ENCODE data around the gene RMDN2.
A peak's percentile ranks its signal among the peaks of the same experiment; 100 is the strongest.

Gene RMDN2, protein sequence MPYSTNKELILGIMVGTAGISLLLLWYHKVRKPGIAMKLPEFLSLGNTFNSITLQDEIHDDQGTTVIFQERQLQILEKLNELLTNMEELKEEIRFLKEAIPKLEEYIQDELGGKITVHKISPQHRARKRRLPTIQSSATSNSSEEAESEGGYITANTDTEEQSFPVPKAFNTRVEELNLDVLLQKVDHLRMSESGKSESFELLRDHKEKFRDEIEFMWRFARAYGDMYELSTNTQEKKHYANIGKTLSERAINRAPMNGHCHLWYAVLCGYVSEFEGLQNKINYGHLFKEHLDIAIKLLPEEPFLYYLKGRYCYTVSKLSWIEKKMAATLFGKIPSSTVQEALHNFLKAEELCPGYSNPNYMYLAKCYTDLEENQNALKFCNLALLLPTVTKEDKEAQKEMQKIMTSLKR

DNA sequence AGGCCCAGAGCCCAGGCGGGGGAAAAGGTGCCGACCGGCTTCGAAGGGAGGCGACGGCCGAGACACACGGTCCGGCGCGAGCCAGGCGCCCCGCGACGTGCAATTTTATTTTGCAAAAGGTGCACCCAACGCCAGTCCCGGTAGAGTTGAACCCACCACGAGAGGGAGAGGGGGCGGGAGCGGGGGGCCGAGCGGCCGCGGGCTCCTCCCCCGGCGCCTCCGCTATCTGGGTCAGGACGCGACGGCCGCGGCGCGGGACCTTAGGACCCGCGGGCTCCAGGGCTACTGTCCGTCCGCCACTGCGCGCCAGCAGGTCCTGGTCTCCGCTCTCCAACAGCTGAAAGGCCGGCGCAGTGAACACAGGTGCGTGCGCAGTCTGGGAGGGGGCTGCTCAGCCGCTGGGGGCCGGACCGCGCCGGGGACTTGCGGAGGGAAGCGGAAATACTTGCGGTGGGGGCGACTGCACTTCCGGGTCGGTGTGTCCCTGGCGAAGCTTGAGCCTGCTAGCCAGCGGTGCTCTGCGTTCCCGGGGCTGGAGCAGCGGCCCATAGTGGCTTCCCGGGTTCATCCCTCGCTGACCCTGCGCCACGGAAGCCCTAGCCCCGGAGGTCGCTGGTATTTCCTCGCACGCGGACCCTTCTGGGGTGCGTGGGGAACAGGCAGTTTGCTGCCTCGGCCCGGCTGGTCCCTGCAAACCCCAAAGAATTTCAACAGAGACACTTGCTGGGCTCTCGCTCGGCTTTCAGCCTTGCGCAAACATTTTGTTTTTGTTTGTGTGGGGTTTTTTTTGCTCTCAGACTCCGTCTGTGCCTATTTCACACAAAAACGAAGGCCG lies at the start of gene RMDN2:
RMDN2 (plus strand) TSS at position 225 of the 835 bp plus-strand sequence. CDS start 3,991 bp downstream, outside the sequence.
- Mint-ChIP-seq H3K4me3 (peak within 1 kb of the TSS; percentile 84), H3K36me3 (peaks cover 16% of the 10 kb centered on the region), H3K27ac (peak within 1 kb of the TSS; percentile 89), H3K4me1 (peaks cover 8% of the 10 kb centered on the region), H3K9me3 (no peaks in the 10 kb centered on the region)
- ATAC-seq (peak; percentile 92), DNase-seq (ENCODE audit: low spot score in 2 of 2) (peak; percentile 66 to 94)

DNA sequence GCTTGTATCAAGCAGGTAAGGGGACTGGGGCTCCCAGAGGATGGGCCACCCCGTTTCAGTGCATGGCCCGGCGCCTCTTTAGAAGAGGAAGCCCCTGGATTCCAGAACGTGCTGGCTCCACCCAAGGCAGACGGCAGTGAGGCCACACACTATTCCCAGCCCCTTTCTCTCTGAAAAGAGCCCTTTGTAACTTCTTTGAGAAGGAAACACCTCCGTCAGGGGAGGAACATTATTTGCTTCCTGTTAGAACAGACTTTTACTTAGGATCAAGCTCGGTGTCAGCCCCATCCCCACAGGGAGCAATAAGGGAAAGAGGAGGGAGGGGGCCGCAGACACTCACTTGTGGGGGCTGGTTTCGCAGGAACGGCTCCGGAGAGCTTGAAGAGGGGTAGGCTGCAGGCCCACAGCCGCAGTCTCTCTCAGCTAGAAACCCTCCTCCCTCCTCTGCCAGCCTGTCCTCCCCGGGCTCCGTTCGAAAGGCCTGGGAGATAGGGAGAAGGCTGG lies 49.6 kb upstream of the RMDN2 start:
- Mint-ChIP-seq H3K9me3 (no peaks in the 10 kb centered on the region), H3K27ac (peak overlapping the region; percentile 20)

GRCh38 chr2:37876227-37876626 lies 48.9 kb upstream of the RMDN2 start:
- ATAC-seq (no peak), DNase-seq (ENCODE audit: low spot score in 2 of 2) (no peak)
- Mint-ChIP-seq H3K27ac (no peak overlapping the region), H3K36me3 (no peaks in the 10 kb centered on the region), H3K4me1 (peaks cover 38% of the 10 kb centered on the region), H3K4me3 (no peak overlapping the region), H3K9me3 (no peaks in the 10 kb centered on the region)

More for the DNA sequence above, 49.6 kb upstream of the RMDN2 start:
- Mint-ChIP-seq H3K36me3 (no peaks in the 10 kb centered on the region), H3K4me1 (peaks cover 45% of the 10 kb centered on the region), H3K4me3 (no peak overlapping the region)
- ATAC-seq (no peak), DNase-seq (ENCODE audit: low spot score in 2 of 2) (no peak)

GRCh38 chr2:37877457-37878315 lies 47.4 kb upstream of the RMDN2 start:
- no peaks in the 10 kb centered on the region for H3K9me3 Mint-ChIP-seq
- peaks cover 23% of the 10 kb centered on the region for H3K4me1 Mint-ChIP-seq
- ATAC-seq (peak; percentile 63), DNase-seq (ENCODE audit: low spot score in 2 of 2) (no peak)
- H3K36me3 Mint-ChIP-seq: no peaks in the 10 kb centered on the region
- no peak overlapping the region for H3K27ac Mint-ChIP-seq
- H3K4me3 Mint-ChIP-seq: no peak overlapping the region

DNA sequence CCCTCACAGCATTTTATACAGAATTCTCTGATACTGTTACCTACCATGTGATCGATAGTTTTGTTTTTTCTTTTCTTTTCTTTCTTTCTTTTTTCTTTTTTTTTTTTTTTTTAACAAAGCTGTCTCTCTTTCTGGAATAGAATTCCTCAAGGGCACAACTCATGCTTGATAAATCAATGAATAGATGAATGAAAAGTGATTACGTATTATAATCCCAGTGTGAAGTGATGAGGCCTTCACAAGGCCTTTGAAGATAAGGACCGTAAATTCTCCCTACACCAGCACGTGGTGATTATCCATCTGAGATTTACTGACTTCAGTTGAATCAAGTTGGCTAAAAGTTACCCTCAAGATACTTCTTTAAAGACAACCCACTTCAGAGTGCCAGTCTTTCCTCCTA lies 46.6 kb upstream of the RMDN2 start:
- DNase-seq (ENCODE audit: low spot score in 2 of 2) (no peak), ATAC-seq (no peak)
- Mint-ChIP-seq H3K4me3 (no peak overlapping the region), H3K27ac (no peak overlapping the region), H3K4me1 (peaks cover 15% of the 10 kb centered on the region), H3K36me3 (no peaks in the 10 kb centered on the region), H3K9me3 (no peaks in the 10 kb centered on the region)

DNA sequence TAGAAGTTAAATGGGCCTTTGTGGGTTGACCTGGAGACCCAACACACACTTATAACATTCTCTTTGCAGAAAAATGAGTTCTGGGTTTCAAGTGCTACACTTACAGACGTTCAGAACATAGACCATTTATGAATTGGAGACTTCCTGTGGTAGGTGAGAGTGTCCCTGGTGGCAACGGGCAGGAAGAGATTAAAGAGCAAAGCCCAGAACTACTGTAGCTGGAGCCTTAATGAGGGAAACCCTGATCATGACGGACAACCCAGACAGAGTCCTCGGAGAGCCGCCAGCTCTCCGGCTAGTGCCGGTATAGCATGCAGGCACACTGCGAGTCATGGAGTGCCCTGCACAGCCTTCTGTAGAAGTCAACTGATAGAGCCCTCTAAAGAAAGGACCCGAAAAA lies 44.5 kb upstream of the RMDN2 start:
- Mint-ChIP-seq H3K36me3 (no peaks in the 10 kb centered on the region), H3K27ac (no peak overlapping the region), H3K4me1 (no peaks in the 10 kb centered on the region), H3K4me3 (no peak overlapping the region), H3K9me3 (no peaks in the 10 kb centered on the region)
- no peak for DNase-seq (ENCODE audit: low spot score in 2 of 2)
- ATAC-seq: peak; percentile 19

DNA sequence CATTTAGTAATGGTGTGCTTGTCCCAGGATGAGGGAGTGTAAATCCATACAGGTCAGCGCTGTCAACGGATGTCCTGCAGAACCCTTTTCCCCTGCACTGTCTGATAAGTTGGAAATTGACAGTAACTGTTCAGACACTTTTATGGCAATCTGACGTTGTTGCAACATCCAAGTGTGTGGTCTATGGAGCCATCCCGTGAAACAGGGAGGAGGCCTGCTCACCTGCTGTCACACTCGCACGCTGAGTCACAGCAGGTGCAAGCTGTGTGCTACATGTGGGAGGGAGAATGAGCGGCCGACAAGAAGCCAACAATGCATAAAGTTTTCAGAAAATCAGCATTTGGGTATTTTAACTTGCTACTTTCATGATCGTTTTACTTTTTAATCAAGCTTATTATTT lies 43.7 kb upstream of the RMDN2 start:
- DNase-seq (ENCODE audit: low spot score in 2 of 2): no peak
- H3K4me1 Mint-ChIP-seq: no peaks in the 10 kb centered on the region
- H3K36me3 Mint-ChIP-seq: no peaks in the 10 kb centered on the region

DNA sequence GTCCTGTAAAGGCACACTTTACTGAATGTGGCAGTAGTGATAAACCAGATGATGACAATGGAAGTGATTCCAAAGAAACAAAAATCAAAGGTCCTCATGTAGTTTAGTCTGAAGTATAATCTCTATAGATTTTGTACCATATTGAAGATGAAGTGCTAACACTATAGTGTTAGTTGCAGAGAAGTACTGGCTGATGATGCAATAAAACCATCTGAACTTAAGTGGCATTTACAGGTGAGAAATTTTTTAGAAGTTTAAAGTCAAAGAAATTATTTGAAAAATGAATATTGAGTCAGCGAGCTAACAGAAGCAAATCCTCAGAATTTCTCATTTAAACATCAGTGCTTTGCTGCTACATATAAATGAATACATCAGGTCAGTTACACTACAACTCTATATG lies 43.1 kb upstream of the RMDN2 start:
- no peak for ATAC-seq
- Mint-ChIP-seq H3K4me3 (no peak overlapping the region), H3K27ac (no peak overlapping the region), H3K9me3 (no peaks in the 10 kb centered on the region), H3K36me3 (no peaks in the 10 kb centered on the region), H3K4me1 (no peaks in the 10 kb centered on the region)
- DNase-seq (ENCODE audit: low spot score in 2 of 2): no peak

More for the DNA sequence above, 43.7 kb upstream of the RMDN2 start:
- no peak overlapping the region for H3K4me3 Mint-ChIP-seq
- H3K27ac Mint-ChIP-seq: no peak overlapping the region
- no peaks in the 10 kb centered on the region for H3K9me3 Mint-ChIP-seq
- ATAC-seq: no peak

DNA sequence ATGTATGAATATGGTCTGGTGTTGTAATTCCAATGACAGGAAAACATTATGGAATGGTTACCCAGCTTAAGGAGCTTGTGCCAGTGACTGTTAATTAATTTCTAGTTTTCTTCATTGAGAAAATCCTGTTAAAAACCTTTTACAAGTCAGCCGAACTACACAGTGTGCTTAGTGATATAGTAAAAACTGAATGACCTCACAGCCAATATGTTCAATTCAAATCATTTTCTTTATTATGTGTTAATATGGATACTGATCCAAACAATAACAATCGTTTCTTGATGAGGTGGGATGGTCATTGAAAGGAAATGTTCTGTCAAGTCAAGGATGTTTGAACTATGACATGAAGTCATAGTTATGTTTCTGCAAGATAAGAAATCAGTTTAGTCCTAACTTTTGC lies 41.6 kb upstream of the RMDN2 start:
- H3K27ac Mint-ChIP-seq: no peak overlapping the region
- no peak overlapping the region for H3K4me3 Mint-ChIP-seq
- no peaks in the 10 kb centered on the region for H3K36me3 Mint-ChIP-seq
- no peaks in the 10 kb centered on the region for H3K9me3 Mint-ChIP-seq
- ATAC-seq (no peak), DNase-seq (ENCODE audit: low spot score in 2 of 2) (no peak)
- no peaks in the 10 kb centered on the region for H3K4me1 Mint-ChIP-seq

GRCh38 chr2:37885329-37885993 lies 39.6 kb upstream of the RMDN2 start:
- Mint-ChIP-seq H3K4me1 (no peaks in the 10 kb centered on the region), H3K27ac (no peak overlapping the region), H3K4me3 (no peak overlapping the region), H3K36me3 (no peaks in the 10 kb centered on the region), H3K9me3 (no peaks in the 10 kb centered on the region)
- ATAC-seq (no peak), DNase-seq (ENCODE audit: low spot score in 2 of 2) (no peak)

GRCh38 chr2:37886745-37887144 lies 38.3 kb upstream of the RMDN2 start:
- DNase-seq (ENCODE audit: low spot score in 2 of 2) (no peak), ATAC-seq (no peak)
- H3K4me3 Mint-ChIP-seq: no peak overlapping the region
- no peaks in the 10 kb centered on the region for H3K9me3 Mint-ChIP-seq
- H3K36me3 Mint-ChIP-seq: no peaks in the 10 kb centered on the region
- H3K4me1 Mint-ChIP-seq: peaks cover 6% of the 10 kb centered on the region
- no peak overlapping the region for H3K27ac Mint-ChIP-seq

- Mint-ChIP-seq H3K27ac (no peak overlapping the region), H3K9me3 (no peaks in the 10 kb centered on the region), H3K36me3 (no peaks in the 10 kb centered on the region), H3K4me1 (peaks cover 11% of the 10 kb centered on the region), H3K4me3 (no peak overlapping the region)
- ATAC-seq: no peak
- DNase-seq (ENCODE audit: low spot score in 2 of 2): no peak
Measured at GRCh38 chr2:37887286-37887685, 37.8 kb upstream of the RMDN2 start.

DNA sequence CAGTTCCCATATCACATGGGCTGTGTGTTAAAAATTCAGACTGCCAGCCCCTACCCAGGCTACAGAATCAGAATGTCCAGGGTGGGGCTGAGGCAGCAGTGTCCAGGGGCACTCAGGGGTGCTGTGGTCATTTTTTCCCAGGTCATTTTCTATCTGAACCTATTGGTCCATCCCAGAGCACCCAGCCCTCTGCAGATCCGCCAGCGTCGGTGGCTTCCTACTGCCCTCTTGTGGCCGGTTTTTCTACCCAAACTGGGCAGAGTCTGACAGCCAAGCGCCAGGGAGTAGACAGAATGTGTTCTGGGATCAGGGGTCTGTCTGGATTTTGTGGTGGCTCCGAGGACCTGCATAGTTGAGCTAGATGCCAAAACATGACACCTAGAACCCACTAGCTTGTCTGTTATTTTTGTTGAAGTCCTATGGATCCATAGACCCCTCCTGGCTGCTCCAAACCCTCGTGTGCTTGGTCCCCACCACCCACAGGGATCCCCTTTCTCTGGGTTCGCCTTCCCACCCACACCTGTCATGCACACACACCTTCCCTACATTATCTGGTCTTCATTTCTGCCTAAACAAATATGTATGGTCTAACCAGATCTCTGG lies 34.1 kb upstream of the RMDN2 start:
- H3K4me3 Mint-ChIP-seq: no peak overlapping the region
- no peak overlapping the region for H3K27ac Mint-ChIP-seq

DNA sequence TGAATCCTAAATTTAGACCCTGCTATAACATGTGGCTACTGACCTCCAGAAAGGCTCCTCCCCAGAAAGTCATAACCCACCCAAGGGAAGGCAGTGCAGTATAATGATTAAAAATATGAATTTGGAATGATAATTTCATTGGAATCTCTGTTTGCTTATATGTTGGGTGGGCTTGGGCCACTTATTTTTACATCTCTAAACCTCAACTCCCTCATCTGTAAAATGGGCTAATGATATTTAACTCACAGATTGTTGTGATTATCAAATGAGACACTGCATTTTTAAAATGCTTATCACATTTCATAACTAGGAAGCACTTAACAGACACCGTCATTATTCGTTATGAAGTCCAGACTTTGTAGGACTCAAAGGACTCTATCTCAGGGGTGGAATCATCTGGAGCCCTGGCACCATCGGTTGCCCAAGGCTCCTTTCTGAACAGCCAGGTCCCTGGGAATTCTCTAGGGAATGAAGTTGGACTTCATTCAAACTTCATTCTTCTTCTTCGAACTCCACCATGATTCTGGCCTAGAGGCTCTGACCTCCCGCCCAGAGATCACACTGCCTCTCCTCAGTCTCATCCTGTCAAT lies 33.1 kb upstream of the RMDN2 start:
- no peak overlapping the region for H3K4me3 Mint-ChIP-seq
- H3K4me1 Mint-ChIP-seq: peaks cover 27% of the 10 kb centered on the region
- ATAC-seq (no peak), DNase-seq (ENCODE audit: low spot score in 2 of 2) (no peak)
- peak overlapping the region; percentile 5 for H3K27ac Mint-ChIP-seq
- H3K9me3 Mint-ChIP-seq: no peaks in the 10 kb centered on the region
- no peaks in the 10 kb centered on the region for H3K36me3 Mint-ChIP-seq

More for the DNA sequence above, 34.1 kb upstream of the RMDN2 start:
- ATAC-seq: peak; percentile 83
- Mint-ChIP-seq H3K9me3 (no peaks in the 10 kb centered on the region), H3K4me1 (peaks cover 27% of the 10 kb centered on the region), H3K36me3 (no peaks in the 10 kb centered on the region)
- peak; percentile 62 to 82 for DNase-seq (ENCODE audit: low spot score in 2 of 2)

All from stimulated activated effector memory CD8-positive, alpha-beta T cell treated with anti-CD3 and anti-CD28 coated beads, Interleukin-12 subunit alpha, Interleukin-12 subunit beta, amount 100 ng/mL, for 72 hours (primary cell).